HuH-7 (cell line): ENCODE results near the gene UBQLN4.
A peak's percentile ranks its signal among the peaks of the same experiment; 100 is the strongest.
"Not testable (repeated sequence)": the region's sequence is repeated elsewhere in the genome, so short reads cannot be mapped to it uniquely, and the experiment has no call there.

Experiments
- DNase-seq: peaks from one replicate; pipeline ENCODE4 v3.0.0; 2011; ENCODE audit warnings: low spot score

Gene UBQLN4

DNA sequence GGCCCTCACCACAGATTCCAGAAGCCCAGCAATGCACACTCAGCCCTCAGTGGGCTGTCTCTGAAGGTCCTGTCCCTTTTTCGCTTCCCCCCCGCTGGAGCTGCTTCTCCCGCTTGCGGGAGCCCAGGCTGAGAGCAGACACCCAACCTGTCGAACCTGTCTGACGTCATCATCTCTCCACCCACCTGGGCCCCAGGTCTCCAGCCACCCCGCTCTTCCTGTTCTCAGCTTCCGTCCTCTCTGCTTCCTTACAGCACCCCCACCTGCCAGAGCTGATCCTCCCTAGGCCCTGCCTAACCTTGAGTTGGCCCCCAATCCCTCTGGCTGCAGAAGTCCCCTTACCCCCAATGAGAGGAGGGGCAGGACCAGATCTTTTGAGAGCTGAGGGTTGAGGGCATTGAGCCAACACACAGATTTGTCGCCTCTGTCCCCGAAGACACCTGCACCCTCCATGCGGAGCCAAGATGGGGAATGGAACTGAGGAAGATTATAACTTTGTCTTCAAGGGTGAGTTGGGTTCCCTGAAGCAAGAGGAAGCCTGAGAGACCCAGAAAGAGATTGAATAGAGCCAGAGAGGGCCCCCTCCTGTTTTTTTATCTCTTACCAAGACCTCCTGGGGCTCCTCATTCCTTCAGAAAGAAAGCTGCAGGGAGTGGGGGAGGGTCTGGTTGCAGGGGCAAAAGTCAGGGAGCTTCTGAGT, 7.5 kb upstream of the UBQLN4 start, which contains the start of gene RAB25:
TSS of gene RAB25 (plus strand) at position 224 of the 700 bp plus-strand sequence. CDS start at position 465, 241 bp downstream.
- no peak for DNase-seq

DNA sequence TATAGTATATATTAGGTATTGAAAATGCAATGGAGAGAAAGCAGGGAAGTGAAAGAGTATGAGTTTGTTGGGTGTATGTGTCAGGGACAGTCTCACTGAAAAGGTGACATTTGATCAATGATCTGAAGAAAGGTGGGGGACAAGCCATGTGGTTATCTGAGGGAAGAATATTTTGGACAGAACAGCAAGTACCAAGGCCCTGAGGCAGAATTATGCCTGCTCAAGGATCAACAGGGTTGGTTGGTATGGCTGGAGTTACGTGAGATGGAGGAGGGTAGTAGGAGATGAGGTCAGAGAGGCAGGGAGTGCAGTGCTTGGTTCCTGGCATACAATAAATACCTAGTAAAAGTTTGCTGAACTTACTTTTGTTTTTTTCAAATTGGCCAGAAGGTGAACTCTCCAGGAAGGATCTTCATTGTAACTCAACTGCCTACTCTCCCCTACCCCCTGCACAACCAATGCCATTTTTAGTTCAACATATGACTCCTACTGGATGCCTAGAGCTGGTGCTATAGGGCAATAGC, 2.8 kb upstream of the UBQLN4 start:
- DNase-seq = no peak

DNA sequence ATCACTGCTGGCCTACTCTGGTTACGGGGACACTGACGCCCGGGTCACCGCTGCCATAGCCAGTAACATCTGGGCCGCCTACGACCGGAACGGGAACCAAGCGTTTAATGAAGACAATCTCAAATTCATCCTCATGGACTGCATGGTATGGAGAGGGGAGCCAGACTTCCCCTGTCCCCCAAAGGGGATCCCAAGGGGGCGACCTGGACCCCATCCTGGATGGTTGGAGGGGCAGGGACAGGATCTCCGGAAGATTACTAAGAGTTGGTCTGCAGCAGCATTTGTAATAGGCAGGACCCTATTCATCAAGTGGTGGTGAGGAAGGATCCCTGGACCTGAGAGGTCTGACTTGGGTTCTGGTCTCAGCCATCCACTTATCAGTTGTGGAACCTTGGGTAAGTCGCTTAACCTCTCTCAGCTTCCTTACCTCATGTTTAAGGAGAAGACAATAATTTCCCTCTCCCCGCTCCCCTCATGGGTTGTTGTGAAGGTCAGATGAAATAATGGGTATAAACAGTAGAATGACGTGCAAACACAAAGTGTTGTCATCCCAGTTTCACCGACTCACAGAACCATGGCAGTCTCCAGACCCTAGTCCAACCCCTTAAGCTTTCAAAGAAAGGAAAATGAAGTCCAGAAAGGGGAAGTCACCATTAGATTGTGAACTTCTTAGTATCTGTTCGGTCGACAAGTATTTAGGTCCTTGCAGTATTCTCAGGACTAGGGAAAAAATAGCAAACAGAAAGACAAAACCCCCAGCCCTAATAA, 1.9 kb upstream of the UBQLN4 start:
- DNase-seq = no peak

DNA sequence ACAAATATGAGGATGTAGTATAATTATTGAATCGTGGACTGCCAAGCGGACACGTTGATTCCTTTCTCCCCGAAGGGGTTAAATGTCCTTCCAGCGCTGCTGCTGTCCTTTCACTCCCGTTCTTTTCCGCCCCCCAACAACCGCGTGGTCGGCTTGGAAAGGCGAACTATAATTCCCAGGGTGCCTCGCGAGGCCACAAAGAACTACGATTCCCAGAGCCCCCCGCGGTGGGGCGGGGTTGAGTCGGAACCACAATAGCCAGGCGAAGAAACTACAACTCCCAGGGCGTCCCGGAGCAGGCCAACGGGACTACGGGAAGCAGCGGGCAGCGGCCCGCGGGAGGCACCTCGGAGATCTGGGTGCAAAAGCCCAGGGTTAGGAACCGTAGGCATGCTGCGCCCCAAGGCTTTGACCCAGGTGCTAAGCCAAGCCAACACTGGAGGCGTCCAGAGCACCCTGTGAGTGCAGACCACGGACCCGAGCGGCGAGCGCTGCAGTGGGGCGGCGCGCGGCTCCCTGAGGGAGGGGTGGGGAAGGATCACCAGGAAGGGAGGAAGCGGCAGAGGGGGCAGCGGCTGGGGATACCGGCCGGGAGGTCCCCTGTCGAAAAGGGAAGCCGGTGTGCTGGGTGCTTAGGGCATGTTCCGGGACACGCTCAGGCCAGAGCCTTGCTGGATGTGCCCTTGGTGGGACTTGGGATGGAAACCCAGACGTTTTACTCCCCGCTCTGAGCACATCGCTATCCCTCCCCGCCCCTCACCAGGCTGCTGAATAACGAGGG, 1.1 kb upstream of the UBQLN4 start, which contains the start of gene LAMTOR2:
TSS of gene LAMTOR2 (plus strand) at position 283 of the 781 bp plus-strand sequence. CDS start at position 391, 108 bp downstream.
- DNase-seq = peak; percentile 97

DNA sequence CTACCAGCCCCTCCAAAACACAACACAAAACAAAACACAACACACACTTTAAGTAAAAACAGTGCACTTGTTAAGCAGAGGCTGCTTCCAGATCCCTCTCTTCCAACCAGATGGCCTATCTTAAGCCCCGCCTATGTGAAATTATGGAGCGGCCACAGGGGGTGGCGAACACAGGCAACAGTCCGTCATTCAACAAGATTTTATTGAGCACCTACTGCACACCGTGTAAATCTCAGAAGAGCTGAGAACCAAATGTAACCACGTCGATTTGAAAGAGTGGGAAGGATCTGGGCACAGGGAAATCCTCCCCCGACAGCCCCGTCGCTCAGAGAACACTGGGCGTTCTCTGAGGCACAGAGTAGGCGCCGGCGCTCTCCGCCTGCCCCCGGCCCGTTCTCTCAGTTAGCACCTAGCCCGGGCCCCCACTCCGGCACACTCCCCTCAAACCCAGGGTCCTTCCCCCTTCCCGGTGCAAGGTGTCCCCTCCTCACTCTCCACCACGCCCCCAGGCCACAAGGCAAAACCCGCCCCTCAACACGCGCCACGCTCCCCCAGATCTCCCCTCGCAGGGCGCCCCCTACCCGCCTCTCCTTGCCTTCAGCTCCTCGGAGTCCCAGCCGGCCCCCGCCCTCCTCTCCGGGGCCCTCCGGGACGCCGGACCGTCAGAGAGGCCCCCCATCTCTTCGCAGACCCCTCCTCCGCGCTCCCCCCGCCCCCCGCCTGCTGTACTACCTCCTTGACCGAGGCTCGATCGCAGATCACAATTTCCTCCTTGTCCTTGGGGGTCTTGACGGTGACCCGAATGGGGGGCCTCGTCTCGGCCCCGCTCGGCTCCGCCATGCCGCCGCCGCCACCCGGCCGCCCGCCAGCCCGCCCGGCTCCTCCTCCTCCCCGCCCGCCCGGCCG, 483 bp downstream of the UBQLN4 start:
- peak; percentile 84 for DNase-seq

DNA sequence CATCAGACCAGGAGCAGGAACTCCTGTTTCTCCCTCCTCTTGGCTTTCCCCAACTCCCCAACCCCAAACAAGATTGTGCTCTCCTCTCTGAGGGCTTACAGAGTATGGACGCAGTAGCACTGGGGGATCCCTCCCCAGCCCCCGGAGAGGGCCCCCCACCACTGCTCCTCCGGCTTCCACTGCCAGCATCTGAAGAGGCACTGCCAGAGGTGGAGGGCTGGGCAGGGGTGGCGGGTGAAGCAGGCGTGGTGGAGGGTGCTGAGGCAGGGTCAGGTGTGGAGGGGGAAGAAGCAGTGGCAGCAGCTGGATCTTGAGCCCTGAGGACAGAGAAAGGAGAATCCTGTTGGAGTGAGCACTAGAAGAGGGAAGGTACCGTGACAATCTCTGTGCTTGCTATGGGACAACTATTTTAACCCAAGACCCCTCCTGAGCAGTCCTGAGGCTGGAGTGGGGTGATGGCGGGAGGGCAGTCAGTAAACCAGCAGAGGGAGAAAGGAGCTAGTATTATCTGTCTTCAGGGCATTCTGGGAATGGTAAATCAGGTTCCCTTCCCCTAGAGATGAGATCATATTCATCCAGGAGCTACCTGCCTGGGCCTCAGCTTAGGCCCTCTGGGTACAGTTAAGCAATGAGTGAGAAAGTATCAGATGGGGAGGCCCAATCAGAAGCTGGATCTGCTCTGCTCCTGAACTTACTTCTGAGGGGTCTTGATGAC, 2.4 kb downstream of the UBQLN4 start:
- no peak for DNase-seq

DNA sequence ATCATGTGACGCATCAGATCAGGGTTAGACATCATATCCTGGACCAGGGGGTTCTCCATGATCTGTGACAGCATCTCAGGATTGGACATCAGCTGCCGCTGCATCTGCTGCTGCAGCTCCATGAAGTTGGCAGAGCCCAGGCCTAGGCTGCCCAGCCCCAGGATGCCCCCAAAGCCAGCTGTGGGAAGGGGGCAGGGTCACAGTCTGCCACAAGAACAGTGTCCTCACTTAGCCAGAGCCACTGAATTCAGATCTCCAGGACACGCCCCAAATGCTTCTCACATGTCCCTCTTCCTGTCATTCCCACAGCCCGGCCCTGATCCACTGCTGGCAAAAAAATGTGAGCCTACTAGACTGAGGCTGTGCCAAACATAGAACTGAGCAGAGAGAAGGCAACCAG, 3.2 kb downstream of the UBQLN4 start:
- no peak for DNase-seq

DNA sequence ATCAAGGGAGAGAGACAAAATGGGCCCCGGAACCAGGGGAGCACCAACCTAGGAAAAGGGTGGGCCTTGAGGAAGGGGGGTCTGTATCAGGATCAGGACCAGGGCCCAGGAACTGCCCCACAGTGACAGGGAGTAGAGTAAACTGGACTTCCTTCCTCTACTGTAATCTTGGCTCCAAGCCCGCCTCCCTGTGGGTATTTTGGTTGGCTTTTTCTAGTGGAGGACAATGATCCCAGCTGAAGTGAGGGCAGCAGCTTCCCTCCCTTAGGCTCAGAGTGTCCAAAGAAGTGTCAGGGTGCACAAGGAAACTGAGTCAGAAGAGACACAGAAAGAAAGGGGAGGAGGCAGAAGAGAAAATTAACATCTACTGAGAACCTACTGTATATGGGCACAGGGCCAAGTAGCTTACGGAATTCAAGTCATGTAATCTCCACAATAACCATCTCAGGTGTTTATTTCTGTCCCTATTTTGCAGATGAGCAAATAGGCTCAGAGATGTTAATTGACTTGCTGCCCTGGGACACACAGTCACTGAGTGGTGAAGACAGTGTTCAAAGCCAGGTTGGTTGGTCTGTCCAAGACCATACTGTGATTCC, 4.8 kb downstream of the UBQLN4 start:
- DNase-seq = no peak

DNA sequence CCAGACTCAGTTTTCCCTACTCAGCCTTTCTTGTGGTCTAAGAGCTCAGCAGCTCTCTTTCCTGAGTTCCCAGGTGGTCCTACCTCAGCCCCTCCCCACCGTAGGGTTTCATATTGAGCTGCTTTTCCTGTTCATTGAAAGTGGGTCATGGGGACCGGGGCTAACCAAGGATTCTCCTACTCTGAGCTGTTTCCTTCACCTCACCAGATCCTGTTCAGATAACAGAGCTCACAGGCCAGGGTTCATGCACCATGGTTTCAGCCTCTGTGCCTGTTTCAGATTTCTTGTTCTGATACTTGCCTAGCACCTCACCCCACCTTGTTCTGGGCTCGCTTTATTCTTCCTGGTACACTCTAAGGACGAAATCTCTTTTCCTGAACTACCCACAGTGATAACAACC, 8.5 kb downstream of the UBQLN4 start:
- DNase-seq = no peak

DNA sequence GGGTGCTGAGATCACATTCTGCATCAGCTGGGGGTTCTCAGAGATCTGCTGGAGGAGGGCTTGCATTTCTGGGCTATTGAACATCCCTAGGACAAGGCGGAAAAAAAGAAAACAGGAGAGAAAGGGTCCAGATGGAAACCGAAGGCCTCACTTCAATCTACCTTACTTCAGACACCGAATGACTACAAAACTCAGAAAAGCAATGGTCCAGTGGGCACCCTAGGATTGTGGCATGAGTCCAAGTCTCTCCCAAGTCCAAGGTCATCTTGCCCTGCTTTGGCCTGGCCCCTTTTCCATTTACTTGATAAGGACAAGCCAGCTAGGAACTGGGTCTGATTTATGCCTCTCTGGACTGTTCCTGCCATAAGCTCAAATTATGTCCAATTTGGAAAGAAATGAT, 10.8 kb downstream of the UBQLN4 start:
- no peak for DNase-seq

DNA sequence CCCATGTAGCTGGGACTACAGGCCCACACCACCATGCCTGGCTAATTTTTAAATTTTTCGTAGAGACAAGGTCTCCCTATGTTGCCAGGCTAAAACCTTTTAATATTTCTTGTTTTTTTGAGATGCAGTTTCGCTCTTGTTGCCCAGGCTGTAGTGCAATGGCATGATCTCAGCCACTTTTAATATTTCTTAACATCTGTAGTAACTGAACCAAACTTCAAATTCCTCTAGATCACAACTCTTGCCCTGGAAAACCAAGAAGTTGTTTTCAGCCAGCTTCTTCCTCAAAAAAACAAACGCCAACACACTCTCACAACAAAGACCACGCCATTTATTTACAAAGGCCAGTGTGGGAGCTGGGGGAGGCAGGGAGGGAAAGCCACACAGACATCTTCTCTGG, 18.6 kb downstream of the UBQLN4 start:
- not testable (repeated sequence) for DNase-seq

DNA sequence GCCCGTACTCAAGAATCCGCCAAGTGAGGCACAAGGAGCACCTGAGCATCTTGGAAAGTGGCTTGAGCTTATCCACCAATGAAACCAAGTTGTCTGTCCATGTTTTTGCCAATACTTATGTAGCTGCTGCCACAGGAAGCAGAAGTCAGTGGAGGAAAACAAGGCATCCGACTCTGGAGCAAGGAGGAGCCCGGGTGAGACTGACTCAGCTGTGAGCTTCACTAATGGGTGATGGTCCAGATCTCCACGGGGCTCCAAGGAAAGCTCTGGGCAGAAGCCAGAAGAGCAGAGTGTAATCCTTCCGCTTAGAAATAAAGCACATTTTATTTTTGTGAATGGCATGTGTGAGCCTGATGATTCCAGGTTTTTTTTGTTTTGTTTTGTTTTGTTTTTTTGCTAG, 20.6 kb downstream of the UBQLN4 start:
- DNase-seq = no peak

DNA sequence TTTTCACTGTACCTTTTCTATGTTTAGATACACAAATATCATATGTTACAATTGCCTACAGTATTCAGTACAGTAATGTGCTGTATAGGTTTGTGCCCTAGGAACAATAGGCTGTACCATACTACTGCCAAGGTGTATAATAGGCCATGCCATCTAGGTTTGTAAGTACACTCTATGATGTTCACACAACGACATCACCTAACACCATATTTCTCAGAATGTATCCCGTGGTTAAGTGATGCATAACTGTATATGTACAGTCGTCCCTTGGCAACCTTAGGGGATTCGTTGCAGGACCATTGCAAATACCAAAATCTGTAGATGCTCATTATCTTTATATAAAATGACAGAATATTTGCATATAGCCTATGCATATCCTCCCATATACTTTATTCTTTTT, 27.0 kb downstream of the UBQLN4 start:
- DNase-seq = no peak

DNA sequence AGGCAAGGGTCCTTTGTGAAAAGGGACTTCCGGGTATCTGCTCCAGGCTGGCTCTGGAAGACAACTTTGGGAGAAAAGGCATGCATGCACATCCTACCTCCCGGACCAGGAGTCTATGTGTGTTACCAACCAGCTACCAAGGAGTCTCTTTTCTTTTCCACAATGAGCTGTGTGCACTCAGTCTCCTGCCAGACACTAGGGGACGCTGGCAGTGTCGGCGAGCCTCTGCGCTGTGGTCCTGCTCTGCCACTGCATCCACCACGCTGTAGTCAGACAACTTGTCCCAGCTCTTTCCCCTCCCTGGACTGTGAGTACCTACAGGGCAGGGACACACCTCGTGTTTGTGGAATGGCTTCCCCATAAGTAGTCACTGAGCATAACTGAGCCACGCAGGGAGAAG, 27.7 kb downstream of the UBQLN4 start:
- peak; percentile 85 for DNase-seq

DNA sequence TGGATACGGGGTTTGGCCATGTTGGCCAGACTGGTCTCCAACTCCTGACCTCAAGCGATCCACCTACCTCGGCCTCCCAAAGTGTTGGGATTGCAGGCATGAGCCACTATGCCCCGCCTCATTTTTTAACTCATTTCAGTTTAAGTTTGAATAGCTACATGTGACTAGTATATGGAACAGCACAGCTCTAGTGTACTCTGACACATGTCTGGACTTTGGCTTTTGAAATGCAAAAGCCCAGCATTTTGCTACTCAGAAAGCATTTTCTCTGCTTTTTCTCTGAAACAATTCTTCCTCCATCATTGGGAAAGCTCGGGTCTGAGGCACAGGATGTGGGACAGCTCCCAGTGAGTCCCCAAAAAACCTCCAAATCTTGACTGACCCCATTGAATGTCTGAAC, 28.8 kb downstream of the UBQLN4 start:
- DNase-seq = no peak

DNA sequence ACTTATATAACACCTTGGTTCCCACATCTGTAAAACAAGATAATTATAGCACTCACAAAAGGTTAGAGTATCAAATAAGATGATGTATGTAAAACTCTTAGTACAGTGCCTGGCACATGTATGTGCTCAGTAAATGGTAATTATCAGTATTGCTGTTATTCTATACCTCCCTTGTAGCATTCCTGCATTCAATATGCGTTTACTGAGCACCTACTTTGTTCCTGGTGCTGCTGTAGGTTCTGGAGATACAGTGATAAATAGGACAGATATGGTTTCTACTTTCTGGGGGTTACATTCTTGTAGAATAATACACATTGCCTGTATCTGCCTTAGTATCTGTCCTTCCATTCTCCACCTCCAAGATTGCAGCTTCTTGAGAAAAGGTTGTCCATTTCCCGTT, 31.6 kb downstream of the UBQLN4 start:
- DNase-seq = no peak

DNA sequence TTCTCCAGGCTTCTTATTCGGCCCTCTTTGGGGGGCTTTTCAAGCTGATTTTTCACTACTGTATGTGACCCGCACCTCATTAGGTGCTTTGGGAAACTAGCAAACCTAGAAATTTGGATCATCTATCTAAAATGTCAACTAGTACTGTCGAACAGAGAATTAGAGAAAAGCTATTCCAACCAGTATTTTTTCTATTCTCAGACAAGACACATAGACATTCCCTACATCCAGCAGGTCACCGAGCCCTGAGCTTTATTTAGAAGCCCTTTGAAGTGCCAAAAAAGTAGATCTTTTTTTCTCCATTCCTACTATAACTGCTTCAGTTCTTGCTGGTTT, 32.5 kb downstream of the UBQLN4 start:
- DNase-seq = no peak

DNA sequence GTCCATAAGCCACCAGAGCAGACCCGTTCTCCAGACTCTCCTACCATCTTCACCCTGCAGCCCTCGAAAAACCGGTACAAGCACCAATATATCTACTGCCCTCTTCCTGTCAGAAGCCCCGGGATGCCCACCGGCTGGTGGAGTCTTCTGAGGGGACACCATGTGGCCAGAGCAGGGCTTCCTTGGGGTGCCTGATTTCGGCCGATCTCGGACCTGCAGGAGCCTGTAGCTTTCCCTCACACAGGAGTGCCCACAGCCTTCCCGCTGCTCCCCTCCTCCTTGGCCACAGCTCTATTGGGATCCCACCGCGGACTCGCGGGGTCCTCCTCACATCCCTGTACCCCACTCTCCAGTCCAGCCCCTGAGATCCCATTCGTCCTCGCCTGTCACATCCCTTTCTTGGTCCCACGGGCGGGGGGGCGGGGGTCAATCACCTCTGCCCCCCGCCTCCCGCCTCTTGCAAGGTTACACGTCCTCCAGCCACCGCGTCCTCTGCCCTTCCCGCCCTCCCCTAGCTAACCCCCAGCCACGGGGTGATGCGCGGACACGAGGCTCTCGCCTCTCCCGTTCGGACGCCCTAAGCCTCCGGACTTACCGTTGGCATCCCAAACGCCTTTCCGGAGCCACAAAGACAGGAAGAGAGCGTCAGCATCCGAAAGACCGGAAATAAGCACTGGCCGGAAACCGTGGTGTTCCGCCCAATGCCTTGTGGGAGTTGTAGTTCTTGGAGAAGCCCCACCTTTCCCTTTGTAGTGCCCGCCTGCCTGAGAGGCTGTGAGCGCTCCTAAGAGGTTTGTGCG, 33.1 kb downstream of the UBQLN4 start, which contains the start of gene SSR2:
TSS of gene SSR2 (minus strand) at position 659 of the 800 bp plus-strand sequence. CDS start 784 bp downstream, outside the sequence.
- DNase-seq = peak; percentile 92

DNA sequence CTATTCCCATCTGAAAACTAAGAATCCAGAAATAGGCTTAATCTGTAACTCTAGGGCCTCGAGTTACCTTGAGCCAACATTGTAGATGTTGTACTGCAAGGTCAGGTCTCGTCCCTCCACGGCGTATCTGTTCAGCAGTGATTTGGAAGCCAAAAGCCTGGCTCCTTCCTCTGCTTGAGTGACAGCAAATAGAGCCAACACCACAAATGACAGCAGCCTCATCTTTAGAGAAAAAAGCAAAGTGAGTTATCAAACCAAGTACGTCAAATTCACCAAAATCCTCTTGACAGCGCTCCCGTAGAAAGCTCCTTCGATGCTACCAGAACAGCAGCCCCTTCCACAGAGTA, 33.7 kb downstream of the UBQLN4 start:
- DNase-seq = no peak

DNA sequence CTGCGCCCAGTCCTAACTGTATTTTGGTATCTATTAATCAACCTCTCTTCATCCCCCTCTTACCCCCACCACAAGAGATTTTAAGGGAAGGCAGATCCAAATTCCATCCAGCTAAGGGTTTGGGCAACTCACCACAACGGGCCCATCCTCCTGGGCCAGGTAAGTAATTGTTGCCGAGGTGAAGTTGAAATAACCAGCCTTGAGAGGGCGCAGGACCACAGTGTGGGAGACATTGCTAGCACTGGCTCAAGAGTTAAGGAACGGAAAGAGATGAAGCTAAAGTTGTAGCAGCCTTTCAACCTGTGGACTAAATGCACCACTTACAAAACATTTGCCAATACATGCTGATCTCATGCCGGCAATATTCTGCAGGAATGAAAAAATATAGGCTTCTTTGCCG, 38.8 kb downstream of the UBQLN4 start:
- no peak for DNase-seq
